ENCODE data around the gene ARL15. TPM values are rescaled to one million over a fixed set of nuclear protein-coding genes. Genes with fewer than 3 reads are reported as not detected.
A peak's percentile ranks its signal among the peaks of the same experiment; 100 is the strongest.

ARL15 gene
- total RNA-seq, 1 experiment from 2014 or later, result 13.0 TPM

DNA sequence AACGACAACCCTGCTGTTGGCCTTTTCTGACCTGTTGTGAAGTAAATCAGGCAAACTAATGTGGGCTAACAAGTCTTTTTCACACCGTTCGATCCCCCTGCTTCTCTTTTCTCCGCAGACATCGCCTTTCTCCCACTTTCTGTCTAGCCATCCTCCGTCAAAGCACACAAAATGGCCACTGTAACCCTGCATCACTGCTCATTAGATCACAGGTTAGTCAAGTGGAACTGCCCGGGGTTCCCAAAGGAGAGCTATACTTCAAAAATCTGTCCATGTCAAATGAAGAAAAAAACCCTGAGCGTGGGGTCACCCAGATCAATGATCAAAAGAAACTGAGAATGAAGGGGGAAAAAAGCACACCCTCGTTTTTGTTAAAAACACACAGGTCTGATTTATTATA lies 212.1 kb downstream of the ARL15 start:
- Mint-ChIP-seq H3K4me1 (peaks cover 10 to 13% of the 10 kb centered on the region in 2 experiments), H3K9me3 (no peaks in the 10 kb centered on the region), H3K4me3 (no peak overlapping the region), H3K27ac (peak overlapping the region; percentile 8 to 53 (median 46); a peak in 6 of 7 replicates), H3K27me3 (ENCODE audit: low read depth) (no peaks in the 10 kb centered on the region), H3K36me3 (ENCODE audit: insufficient read depth in 1 of 3, low read depth in 3 of 3) (no peaks in the 10 kb centered on the region)
- Histone ChIP-seq H3K79me2 (ENCODE audit: insufficient read depth, low read length) (no peaks in the 10 kb centered on the region), H2BK12ac (ENCODE audit: insufficient read length, low read depth, low read length) (no peak overlapping the region), H3K4ac (ENCODE audit: low read depth, low read length) (no peak overlapping the region), H3K9me3 (ENCODE audit: control insufficient read depth, low read depth, low read length) (no peaks in the 10 kb centered on the region), H3T11ph (ENCODE audit: low read length) (no peak overlapping the region), H2AK5ac (ENCODE audit: insufficient read length, low read length) (no peak overlapping the region), H3K9ac (ENCODE audit: extremely low read depth, insufficient read length, low read length) (no peak overlapping the region), H3K56ac (ENCODE audit: insufficient read length, low read depth, low read length) (no peak overlapping the region), H2AFZ (ENCODE audit: low read length) (no peak overlapping the region), H3K18ac (ENCODE audit: insufficient read length, low read depth, low read length) (no peak overlapping the region), H3K14ac (ENCODE audit: insufficient read depth, low read length) (no peak overlapping the region), H4K20me1 (ENCODE audit: control insufficient read depth, insufficient read depth, insufficient read length) (no peaks in the 10 kb centered on the region), H3K79me1 (ENCODE audit: insufficient read depth, low read depth, low read length, poor library complexity, severe bottlenecking) (no peaks in the 10 kb centered on the region), H2BK20ac (ENCODE audit: low read depth, low read length, poor library complexity, severe bottlenecking) (no peak overlapping the region), H3K23ac (ENCODE audit: insufficient read length, low read depth, low read length) (no peak overlapping the region), H3K4me1 (ENCODE audit: insufficient read depth, low read length) (no peaks in the 10 kb centered on the region), H2BK15ac (ENCODE audit: low read depth, low read length) (no peak overlapping the region), H2BK5ac (ENCODE audit: insufficient read length, low read length) (no peak overlapping the region), H3K23me2 (ENCODE audit: insufficient read length, low read depth, low read length, poor library complexity, severe bottlenecking) (no peaks in the 10 kb centered on the region), H3K27ac (ENCODE audit: insufficient read length, low read depth, low read length) (no peak overlapping the region), H4K5ac (ENCODE audit: insufficient read length, low read depth, low read length) (no peak overlapping the region), H3K4me2 (ENCODE audit: insufficient read depth, insufficient read length, low read length) (no peak overlapping the region), H2BK120ac (ENCODE audit: low read depth, low read length, poor library complexity, severe bottlenecking) (no peak overlapping the region), H4K8ac (replicated peaks; ENCODE audit: insufficient read length, low read depth, low read length) (no peak overlapping the region), H3K27me3 (ENCODE audit: insufficient read depth, low read length) (no peaks in the 10 kb centered on the region), H4K91ac (ENCODE audit: insufficient read length, low read depth, low read length) (no peak overlapping the region)
- TF ChIP-seq, protein P1, sequence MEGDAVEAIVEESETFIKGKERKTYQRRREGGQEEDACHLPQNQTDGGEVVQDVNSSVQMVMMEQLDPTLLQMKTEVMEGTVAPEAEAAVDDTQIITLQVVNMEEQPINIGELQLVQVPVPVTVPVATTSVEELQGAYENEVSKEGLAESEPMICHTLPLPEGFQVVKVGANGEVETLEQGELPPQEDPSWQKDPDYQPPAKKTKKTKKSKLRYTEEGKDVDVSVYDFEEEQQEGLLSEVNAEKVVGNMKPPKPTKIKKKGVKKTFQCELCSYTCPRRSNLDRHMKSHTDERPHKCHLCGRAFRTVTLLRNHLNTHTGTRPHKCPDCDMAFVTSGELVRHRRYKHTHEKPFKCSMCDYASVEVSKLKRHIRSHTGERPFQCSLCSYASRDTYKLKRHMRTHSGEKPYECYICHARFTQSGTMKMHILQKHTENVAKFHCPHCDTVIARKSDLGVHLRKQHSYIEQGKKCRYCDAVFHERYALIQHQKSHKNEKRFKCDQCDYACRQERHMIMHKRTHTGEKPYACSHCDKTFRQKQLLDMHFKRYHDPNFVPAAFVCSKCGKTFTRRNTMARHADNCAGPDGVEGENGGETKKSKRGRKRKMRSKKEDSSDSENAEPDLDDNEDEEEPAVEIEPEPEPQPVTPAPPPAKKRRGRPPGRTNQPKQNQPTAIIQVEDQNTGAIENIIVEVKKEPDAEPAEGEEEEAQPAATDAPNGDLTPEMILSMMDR (conservative IDR thresholded peaks at IDR 0.05), result no peak
- DNase-seq, result no peak
- whole genome bisulfite sequencing (ENCODE audit: extremely low coverage, insufficient read length, low lambda C conversion rate), result no CpG with 5 or more reads among the region's 9 CpGs
